ENCODE data around the gene ST3GAL3. TPM values are rescaled to one million over a fixed set of nuclear protein-coding genes. Genes with fewer than 3 reads are reported as not detected.

Gene ST3GAL3
- total RNA-seq, 1 donor from 2014 or later = 20.5 TPM

DNA sequence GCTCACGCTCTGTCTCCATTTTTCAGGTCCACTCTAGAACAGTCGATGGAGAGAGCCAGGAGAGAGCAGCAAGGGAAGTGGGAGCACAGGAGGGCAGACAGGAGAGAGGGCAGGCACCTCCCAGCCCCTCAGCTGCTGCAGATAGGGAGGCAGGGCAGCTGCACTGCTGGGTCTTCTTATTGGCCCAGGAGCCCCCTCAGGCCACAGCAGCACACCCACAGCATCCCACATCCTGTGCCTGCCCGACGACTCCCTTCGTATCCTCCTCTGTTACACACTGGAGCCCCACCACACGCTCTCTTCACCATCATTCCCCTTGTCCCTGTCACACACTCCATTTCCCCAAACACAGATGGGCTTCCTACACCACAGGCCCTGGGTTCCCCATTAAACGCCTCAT is 212.6 kb downstream of the ST3GAL3 start:
- Histone ChIP-seq H3K4me1 (no peaks in the 10 kb centered on the region), H3K27me3 (no peaks in the 10 kb centered on the region), H3K27ac (no peak overlapping the region), H3K36me3 (no peaks in the 10 kb centered on the region), H3K4me3 (no peak overlapping the region), H3K9me3 (no peaks in the 10 kb centered on the region)
- TF ChIP-seq, protein P1, sequence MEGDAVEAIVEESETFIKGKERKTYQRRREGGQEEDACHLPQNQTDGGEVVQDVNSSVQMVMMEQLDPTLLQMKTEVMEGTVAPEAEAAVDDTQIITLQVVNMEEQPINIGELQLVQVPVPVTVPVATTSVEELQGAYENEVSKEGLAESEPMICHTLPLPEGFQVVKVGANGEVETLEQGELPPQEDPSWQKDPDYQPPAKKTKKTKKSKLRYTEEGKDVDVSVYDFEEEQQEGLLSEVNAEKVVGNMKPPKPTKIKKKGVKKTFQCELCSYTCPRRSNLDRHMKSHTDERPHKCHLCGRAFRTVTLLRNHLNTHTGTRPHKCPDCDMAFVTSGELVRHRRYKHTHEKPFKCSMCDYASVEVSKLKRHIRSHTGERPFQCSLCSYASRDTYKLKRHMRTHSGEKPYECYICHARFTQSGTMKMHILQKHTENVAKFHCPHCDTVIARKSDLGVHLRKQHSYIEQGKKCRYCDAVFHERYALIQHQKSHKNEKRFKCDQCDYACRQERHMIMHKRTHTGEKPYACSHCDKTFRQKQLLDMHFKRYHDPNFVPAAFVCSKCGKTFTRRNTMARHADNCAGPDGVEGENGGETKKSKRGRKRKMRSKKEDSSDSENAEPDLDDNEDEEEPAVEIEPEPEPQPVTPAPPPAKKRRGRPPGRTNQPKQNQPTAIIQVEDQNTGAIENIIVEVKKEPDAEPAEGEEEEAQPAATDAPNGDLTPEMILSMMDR (IDR thresholded peaks at IDR 0.05) = no peak
- ATAC-seq (no peak), DNase-seq (no peak)
- intact Hi-C loops (cut with DNase I) = loop anchor here (10.0 kb wide), 1 partner anchor 125 kb away; no protein-coding TSS in a partner anchor

DNA sequence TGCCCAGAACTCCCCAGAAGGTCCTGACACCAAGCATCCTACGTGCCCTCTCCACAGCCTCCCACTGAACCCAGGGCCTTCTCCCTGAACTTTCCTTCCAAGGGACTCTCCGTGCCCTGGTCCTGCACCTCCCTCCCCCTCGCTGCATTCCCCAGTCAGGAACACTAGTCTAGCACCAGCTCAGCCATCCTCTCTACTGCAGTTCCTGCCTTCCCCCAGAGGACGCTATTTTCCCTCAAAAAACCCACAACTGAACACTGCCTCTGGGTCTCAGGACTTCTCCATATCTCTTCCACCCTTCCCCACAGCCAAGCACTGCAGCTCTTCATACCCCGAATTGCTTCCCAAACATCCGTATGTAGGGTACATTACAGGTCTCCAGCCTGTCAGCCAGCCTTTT is 213.7 kb downstream of the ST3GAL3 start:
- Histone ChIP-seq H3K4me3 (no peak overlapping the region), H3K9me3 (no peaks in the 10 kb centered on the region), H3K27me3 (no peaks in the 10 kb centered on the region), H3K36me3 (no peaks in the 10 kb centered on the region), H3K27ac (no peak overlapping the region), H3K4me1 (no peaks in the 10 kb centered on the region)
- intact Hi-C loops (cut with DNase I) = no loop called here
- DNase-seq (no peak), ATAC-seq (no peak)
- TF ChIP-seq, protein P1 (IDR thresholded peaks at IDR 0.05) = no peak

DNA sequence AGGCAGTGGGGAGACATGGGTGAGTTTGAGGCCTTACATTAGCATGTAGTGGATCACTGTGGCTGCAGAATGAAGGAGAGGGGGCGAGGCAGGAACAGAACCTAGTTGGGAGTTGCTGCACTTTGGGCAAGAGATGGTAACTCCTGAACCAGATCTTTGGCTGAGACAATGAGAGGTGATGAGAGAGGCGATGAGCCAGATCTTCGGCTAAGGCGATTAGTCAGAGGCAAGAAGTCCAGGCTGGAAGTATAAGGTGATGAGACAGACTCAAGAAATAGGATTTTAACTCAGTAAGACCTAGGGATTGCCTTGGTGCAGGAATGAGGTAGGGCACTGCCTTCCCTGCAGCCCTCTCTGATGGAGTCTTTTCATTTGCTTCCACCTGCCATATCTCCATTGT is 217.2 kb downstream of the ST3GAL3 start:
- H3K9me3 ChIP-seq = no peaks in the 10 kb centered on the region
- intact Hi-C loops (cut with DNase I) = no loop called here
- TF ChIP-seq, protein P1 (IDR thresholded peaks at IDR 0.05) = no peak

DNA sequence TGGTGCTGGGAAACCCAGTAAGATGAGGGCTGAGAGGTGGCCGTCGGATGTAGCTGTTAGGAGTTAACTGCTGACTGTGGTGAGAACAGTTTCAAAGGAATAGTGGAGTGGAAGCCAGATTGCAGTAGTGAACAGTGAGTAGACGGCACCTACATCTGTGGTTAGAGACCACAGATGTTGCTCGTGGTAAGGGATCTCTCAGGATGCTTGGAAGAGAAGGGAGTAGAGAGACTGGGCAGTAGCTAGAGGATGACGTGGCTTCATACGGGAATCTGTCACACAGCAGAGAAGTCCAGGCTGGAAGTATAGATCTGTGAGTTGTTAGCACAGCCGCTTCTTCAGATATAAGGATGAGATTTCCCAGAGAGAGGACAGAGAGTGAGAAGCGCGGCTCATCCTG is 218.5 kb downstream of the ST3GAL3 start:
- H3K36me3 ChIP-seq = no peaks in the 10 kb centered on the region
- ATAC-seq (no peak), DNase-seq (no peak)
- no peaks in the 10 kb centered on the region for H3K4me1 ChIP-seq
- H3K27ac ChIP-seq = no peak overlapping the region
- intact Hi-C loops (cut with DNase I) = no loop called here
- H3K4me3 ChIP-seq = no peak overlapping the region
- no peaks in the 10 kb centered on the region for H3K9me3 ChIP-seq
- TF ChIP-seq, protein P1 (IDR thresholded peaks at IDR 0.05) = no peak
- H3K27me3 ChIP-seq = no peaks in the 10 kb centered on the region

More for the DNA sequence above, 217.2 kb downstream of the ST3GAL3 start:
- Histone ChIP-seq H3K36me3 (no peaks in the 10 kb centered on the region), H3K4me1 (no peaks in the 10 kb centered on the region), H3K27ac (no peak overlapping the region), H3K27me3 (no peaks in the 10 kb centered on the region), H3K4me3 (no peak overlapping the region)
- DNase-seq (no peak), ATAC-seq (no peak)

DNA sequence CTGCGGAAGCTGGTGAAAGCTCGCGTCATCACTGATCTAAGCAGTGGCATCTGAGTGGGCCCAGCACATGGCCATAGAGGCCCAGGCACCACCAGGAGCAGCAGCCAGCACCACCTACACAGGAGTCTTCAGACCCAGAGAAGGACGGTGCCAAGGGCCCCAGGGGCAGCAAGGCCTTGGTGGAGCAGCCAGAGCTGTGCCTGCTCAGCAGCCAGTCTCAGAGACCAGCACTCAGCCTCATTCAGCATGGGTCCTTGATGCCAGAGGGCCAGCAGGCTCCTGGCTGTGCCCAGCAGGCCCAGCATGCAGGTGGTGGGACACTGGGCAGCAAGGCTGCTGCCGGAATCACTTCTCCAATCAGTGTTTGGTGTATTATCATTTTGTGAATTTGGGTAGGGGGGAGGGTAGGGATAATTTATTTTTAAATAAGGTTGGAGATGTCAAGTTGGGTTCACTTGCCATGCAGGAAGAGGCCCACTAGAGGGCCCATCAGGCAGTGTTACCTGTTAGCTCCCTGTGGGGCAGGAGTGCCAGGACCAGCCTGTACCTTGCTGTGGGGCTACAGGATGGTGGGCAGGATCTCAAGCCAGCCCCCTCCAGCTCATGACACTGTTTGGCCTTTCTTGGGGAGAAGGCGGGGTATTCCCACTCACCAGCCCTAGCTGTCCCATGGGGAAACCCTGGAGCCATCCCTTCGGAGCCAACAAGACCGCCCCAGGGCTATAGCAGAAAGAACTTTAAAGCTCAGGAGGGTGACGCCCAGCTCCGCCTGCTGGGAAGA is 223.0 kb downstream of the ST3GAL3 start:
- no peak for DNase-seq
- peaks cover 14% of the 10 kb centered on the region for H3K27me3 ChIP-seq
- H3K27ac ChIP-seq = no peak overlapping the region
- TF ChIP-seq, protein P1 (IDR thresholded peaks at IDR 0.05) = peak; percentile 37
- intact Hi-C loops (cut with DNase I) = no loop called here
- H3K4me1 ChIP-seq = peaks cover 12% of the 10 kb centered on the region
- no peak overlapping the region for H3K4me3 ChIP-seq
- no peaks in the 10 kb centered on the region for H3K9me3 ChIP-seq
- no peaks in the 10 kb centered on the region for H3K36me3 ChIP-seq
- peak; percentile 3 for ATAC-seq

All from upper lobe of right lung (tissue), 1 donor.